Measurements from ENCODE around the gene KPNB1. TPM values are rescaled to one million over a fixed set of nuclear protein-coding genes. Genes with fewer than 3 reads are reported as not detected.

KPNB1 gene
- total and polyA plus RNA-seq, 10 of the 15 experiments (the other 5 are each of a cell fraction or from before 2014, with no cell fraction given): 67.8 to 525 (median 246) TPM

- H3K27ac ChIP-seq (ENCODE audit: control insufficient read depth, insufficient read depth): no peak overlapping the region
- no peaks in the 10 kb centered on the region; a peak in 1 of 4 replicates for H3K27me3 ChIP-seq (replicated peaks in 1 of 2; ENCODE audit: control insufficient read depth in 2 of 2, insufficient read depth in 2 of 2, low read length in 1 of 2)
- H3K4me1 ChIP-seq (ENCODE audit: control insufficient read depth, insufficient read depth, low read length): peaks cover 17% of the 10 kb centered on the region
- intact Hi-C loops (cut with micrococcal nuclease; ENCODE audit: unreplicated experiment): loop anchor here (2.0 kb wide), 1 partner anchor 21 kb away; no protein-coding TSS in a partner anchor
- ATAC-seq: no peak
- CTCF ChIA-PET: interaction anchor here (0.5 to 9.4 kb wide), 17 partner anchors 9 to 104 kb away, joined by 3 to 242 read pairs (median 4); partner anchors contain the start of gene TBX21
- RAD21 ChIA-PET (ENCODE audit: unreplicated experiment): interaction anchor here (0.6 to 9.9 kb wide), 10 partner anchors 10 to 104 kb away, joined by 3 to 142 read pairs (median 6); partner anchors contain the start of gene TBX21
- in situ Hi-C loops (cut with MboI): loop anchor here (10.0 kb wide), 1 partner anchor 107 kb away; no protein-coding TSS in a partner anchor
- H4K20me1 ChIP-seq (ENCODE audit: control insufficient read depth, insufficient read depth): no peaks in the 10 kb centered on the region; the same call in 1 of the 2 replicates
- WGBS (ENCODE audit: insufficient coverage, insufficient replicate concordance, low lambda C conversion rate, missing lambda C conversion rate): 37% methylated on average over 9 of the region's 9 CpGs
- POLR2A ChIA-PET: interaction anchor here (0.7 to 9.2 kb wide), 4 partner anchors 10 to 44 kb away, joined by 4 to 76 read pairs (median 4); no protein-coding TSS in a partner anchor
- DNase-seq (ENCODE audit: low read depth, low spot score): no peak
- H3K79me2 ChIP-seq (ENCODE audit: control insufficient read depth, insufficient read depth, low read length): no peaks in the 10 kb centered on the region
- no peak overlapping the region for H2AFZ ChIP-seq (ENCODE audit: control insufficient read depth, low read depth, low read length)
- BruUV-seq (replicated peaks): no TSS peak
- no peaks in the 10 kb centered on the region for H3K36me3 ChIP-seq (ENCODE audit: control insufficient read depth in 2 of 2, insufficient read depth in 2 of 2, low read length in 1 of 2)
- no peak overlapping the region for H3K4me3 ChIP-seq
- H3K9me3 ChIP-seq (replicated peaks; ENCODE audit: control insufficient read depth, insufficient read depth, low read length): no peaks in the 10 kb centered on the region
- H3K9ac ChIP-seq (ENCODE audit: control insufficient read depth, insufficient read depth, low read length): no peak overlapping the region
- no peak for TF ChIP-seq ZNF687 (IDR thresholded peaks at IDR 0.05)
- TF ChIP-seq MEF2A (IDR thresholded peaks at IDR 0.05; ENCODE audit: insufficient read depth, low read depth, low read length): no peak
- no peak for TF ChIP-seq HDAC2 (IDR thresholded peaks at IDR 0.05)
- TF ChIP-seq NFIC (IDR thresholded peaks at IDR 0.05; ENCODE audit: low read depth, low read length): no peak
- no peak for TF ChIP-seq ASH2L (IDR thresholded peaks at IDR 0.05; ENCODE audit: borderline replicate concordance, low read depth)
- no peak for TF ChIP-seq JUND (IDR thresholded peaks at IDR 0.05; ENCODE audit: low read depth, low read length)
- TF ChIP-seq BCL11A (IDR thresholded peaks at IDR 0.05; ENCODE audit: low read depth, low read length): no peak
- no peak for TF ChIP-seq TBL1XR1 (IDR thresholded peaks at IDR 0.05; ENCODE audit: low read depth, low read length)
- no peak for TF ChIP-seq IKZF2 (IDR thresholded peaks at IDR 0.05)
- no peak for TF ChIP-seq RBBP5 (conservative IDR thresholded peaks at IDR 0.05)
- TF ChIP-seq RUNX3 (IDR thresholded peaks at IDR 0.05; ENCODE audit: low read length): no peak
- TF ChIP-seq ZSCAN29 (IDR thresholded peaks at IDR 0.05): no peak
- no peak for TF ChIP-seq TAF1 (IDR thresholded peaks at IDR 0.05; ENCODE audit: borderline replicate concordance, low read depth, low read length)
- TF ChIP-seq ZNF384 (IDR thresholded peaks at IDR 0.05; ENCODE audit: borderline replicate concordance, low read depth, low read length): no peak
- no peak for FAIRE-seq
- H3K4me2 ChIP-seq (ENCODE audit: control insufficient read depth, insufficient read depth): no peak overlapping the region
- SMC1A ChIA-PET (ENCODE audit: uncharacterized antibody, unreplicated experiment): interaction anchor here (0.6 to 2.3 kb wide), 15 partner anchors 10 to 79 kb away, joined by 3 to 13 read pairs (median 5); partner anchors contain the start of gene TBX21
These were observed 48.4 kb downstream of the KPNB1 start for GRCh38 chr17:47697906-47698711.

Data from GM12878 (cell line).